H1 (cell line): ENCODE results near the gene DRAM2. TPM values are rescaled to one million over a fixed set of nuclear protein-coding genes. Genes with fewer than 3 reads are reported as not detected.

Source experiments
- SAP30 ChIP-seq: fragments of 300-600 bp; sonication (generic); IDR thresholded peaks from 2 replicates; pipeline ENCODE4 v1.7.1; 2012; ENCODE audit warnings: low read length, moderate library complexity, mild to moderate bottlenecking, inconsistent platforms; ENCODE audit not compliant: insufficient read depth, insufficient replicate concordance
- polyA plus RNA-seq, 7 experiments: library from polyadenylated mRNA; depleted of rRNA in 3 of 7; stranded (reverse) in 5 of 7; unstranded in 2 of 7; fragments of >200 nt in 5 of 7; fragments of 200-250 nt in 2 of 7; gene quantifications; 1 replicate in 5 of 7; 2 replicates in 1 of 7; 4 replicates in 1 of 7; pipeline versions ENCODE4 v1.2.1 to v1.2.3, GENCODE V29; 2011 to 2013; ENCODE audit warnings: missing spikeins in 2 of 7, mixed read lengths in 2 of 7
- total RNA-seq: library from RNA; stranded (reverse); fragmentation: NEBNext Ultra II Directional; extraction: Animal tissue kit (Norgen Biotek cat#: 25700); gene quantifications from 2 replicates; pipeline ENCODE4 v1.2.1, GENCODE V29; 2021

Gene DRAM2
- total and polyA plus RNA-seq, 2 of the 8 experiments (the other 6 are each of a cell fraction or from before 2014, with no cell fraction given): 35.2 to 68.2 TPM

DNA sequence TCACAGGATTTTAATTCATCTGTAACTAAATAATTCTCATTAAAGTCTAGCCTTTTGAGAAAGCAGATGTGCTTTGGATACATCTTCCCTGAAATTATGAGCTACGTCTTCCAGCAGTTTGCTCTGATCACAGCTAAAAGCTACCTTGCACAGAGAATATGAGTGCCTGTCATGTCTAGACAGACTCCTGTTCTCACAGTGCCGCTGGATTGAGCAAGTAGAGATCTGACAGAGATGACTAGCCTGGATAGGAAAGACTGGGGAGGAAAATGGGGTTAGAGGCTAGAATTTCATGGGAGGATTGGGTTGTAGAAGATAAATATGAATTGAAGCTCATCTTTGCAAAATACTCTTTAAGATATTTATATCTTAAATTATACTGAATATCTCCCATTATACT, 24.3 kb upstream of the DRAM2 start (continued):
- no peak for TF ChIP-seq SAP30
- TF ChIP-seq, all 59 proteins: peak for 0
